SK-N-SH (cell line): ENCODE data around the gene GIT2.

Source experiments
- ELF1 ChIP-seq: IDR thresholded peaks from 2 replicates; pipeline ENCODE4 v1.4.0; 2012
- FOXJ3 ChIP-seq: sonication (generic); formaldehyde crosslinking; IDR thresholded peaks from 2 replicates; pipeline ENCODE4 v1.5.1; 2020; ENCODE audit warnings: mild to moderate bottlenecking, missing genetic modification reagents
- MXI1 ChIP-seq: IDR thresholded peaks from 2 replicates; pipeline ENCODE4 v1.6.1; 2012; ENCODE audit warnings: mild to moderate bottlenecking, low read depth, low read length, improper control_type of control experiment
- POLR2AphosphoS5 ChIP-seq: IDR thresholded peaks from 2 replicates; pipeline ENCODE4 v1.6.1; 2012; ENCODE audit warnings: low read depth, low read length
- RCOR1 ChIP-seq: fragments of 150-350 bp; IDR thresholded peaks from 2 replicates; pipeline ENCODE4 v1.6.1; 2017; ENCODE audit warnings: antibody characterized with exemption, low read length
- SMC3 ChIP-seq: IDR thresholded peaks from 2 replicates; pipeline ENCODE4 v1.6.1; 2012; ENCODE audit warnings: low read depth, low read length, improper control_type of control experiment
- TF ChIP-seq, protein P1 (sequence below): fragments of 200-600 bp; sonication (generic); IDR thresholded peaks from 2 replicates; pipeline ENCODE4 v1.6.1; 2017; ENCODE audit warnings: antibody characterized with exemption, mild to moderate bottlenecking, moderate library complexity
- TF ChIP-seq, protein P2 (sequence below): IDR thresholded peaks from 2 replicates; pipeline ENCODE4 v1.4.0; 2012; ENCODE audit warnings: low read depth

DNA sequence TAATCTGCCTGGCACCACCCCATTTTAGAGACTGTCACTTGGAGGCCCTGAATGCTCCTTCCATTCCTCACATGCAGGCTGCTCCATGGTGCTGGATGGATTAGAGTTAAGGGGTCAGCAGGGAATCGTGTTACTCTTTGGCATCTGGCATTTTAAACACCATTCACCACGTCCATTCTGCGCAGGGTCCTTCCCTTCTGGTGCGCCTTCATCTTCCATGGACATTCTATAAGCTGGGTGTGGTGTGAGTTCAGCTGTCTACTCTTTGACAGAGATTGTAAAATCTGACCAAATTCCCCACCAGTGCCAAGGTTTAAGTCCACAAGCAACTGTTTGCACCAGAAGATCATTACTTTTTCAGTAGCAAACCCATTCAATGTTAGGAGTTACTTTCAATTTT lies 47.8 kb downstream of the GIT2 start:
- TF ChIP-seq FOXJ3 (CRISPR knock-in tag): no peak
- TF ChIP-seq, protein P1, sequence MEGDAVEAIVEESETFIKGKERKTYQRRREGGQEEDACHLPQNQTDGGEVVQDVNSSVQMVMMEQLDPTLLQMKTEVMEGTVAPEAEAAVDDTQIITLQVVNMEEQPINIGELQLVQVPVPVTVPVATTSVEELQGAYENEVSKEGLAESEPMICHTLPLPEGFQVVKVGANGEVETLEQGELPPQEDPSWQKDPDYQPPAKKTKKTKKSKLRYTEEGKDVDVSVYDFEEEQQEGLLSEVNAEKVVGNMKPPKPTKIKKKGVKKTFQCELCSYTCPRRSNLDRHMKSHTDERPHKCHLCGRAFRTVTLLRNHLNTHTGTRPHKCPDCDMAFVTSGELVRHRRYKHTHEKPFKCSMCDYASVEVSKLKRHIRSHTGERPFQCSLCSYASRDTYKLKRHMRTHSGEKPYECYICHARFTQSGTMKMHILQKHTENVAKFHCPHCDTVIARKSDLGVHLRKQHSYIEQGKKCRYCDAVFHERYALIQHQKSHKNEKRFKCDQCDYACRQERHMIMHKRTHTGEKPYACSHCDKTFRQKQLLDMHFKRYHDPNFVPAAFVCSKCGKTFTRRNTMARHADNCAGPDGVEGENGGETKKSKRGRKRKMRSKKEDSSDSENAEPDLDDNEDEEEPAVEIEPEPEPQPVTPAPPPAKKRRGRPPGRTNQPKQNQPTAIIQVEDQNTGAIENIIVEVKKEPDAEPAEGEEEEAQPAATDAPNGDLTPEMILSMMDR: no peak
- no peak for TF ChIP-seq SMC3
- no peak for TF ChIP-seq MXI1
- no peak for TF ChIP-seq POLR2AphosphoS5
- TF ChIP-seq RCOR1: no peak
- TF ChIP-seq ELF1: no peak
- TF ChIP-seq, protein P2, sequence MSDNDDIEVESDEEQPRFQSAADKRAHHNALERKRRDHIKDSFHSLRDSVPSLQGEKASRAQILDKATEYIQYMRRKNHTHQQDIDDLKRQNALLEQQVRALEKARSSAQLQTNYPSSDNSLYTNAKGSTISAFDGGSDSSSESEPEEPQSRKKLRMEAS: no peak
